ENCODE measurements around the gene PPP1R14D. TPM values are rescaled to one million over a fixed set of nuclear protein-coding genes. Genes with fewer than 3 reads are reported as not detected.

PPP1R14D gene
- total and polyA plus RNA-seq, 2 donors (not counting 3 experiments of a cell fraction or from before 2014, with no cell fraction given) = not detected

DNA sequence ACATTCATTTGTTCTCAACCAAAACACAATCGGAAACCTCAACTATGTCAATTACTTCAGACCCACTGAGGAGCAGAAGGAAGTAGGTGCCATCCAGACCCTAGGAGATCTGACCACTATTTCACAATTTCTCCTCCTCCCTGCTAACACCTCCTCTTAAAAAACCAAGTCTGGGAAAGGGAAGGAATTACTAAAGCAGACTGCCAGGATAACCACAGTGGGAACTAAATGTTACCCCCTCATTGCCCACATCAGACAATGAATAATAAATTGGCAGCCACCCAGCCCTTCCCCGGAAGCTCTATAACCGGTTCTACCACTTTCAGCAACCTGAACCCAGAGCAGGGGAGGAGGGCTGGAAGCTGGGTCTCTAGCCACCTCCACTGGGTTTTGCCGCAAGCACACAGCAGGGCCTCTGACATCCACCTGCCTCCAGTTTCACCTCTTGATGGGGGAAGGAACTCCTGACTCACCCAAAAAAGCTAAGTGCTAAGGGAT, 41.1 kb downstream of the PPP1R14D start:
- Histone ChIP-seq H4K20me1 (replicated peaks; ENCODE audit: control insufficient read depth, extremely low read depth, insufficient read depth, low read length) (no peaks in the 10 kb centered on the region), H3K4me1 (ENCODE audit: control insufficient read depth, extremely low read depth, insufficient read depth, low read length) (peaks cover 19% of the 10 kb centered on the region), H3K9ac (replicated peaks; ENCODE audit: extremely low read depth, insufficient read depth, low read length) (no peak overlapping the region), H2AFZ (ENCODE audit: low read depth, low read length) (no peak overlapping the region), H3K4me2 (ENCODE audit: insufficient read depth, low read length) (peak overlapping the region; percentile 70), H3K4me3 (replicated peaks in 1 of 3; ENCODE audit: insufficient read depth in 1 of 3, low read depth in 1 of 3, low read length in 3 of 3) (no peak overlapping the region), H3K9me1 (replicated peaks; ENCODE audit: control insufficient read depth, extremely low read depth, insufficient read depth, low read length) (no peaks in the 10 kb centered on the region), H3K36me3 (ENCODE audit: control insufficient read depth in 2 of 2, extremely low read depth in 1 of 2, insufficient read depth in 2 of 2, low read length in 2 of 2) (no peaks in the 10 kb centered on the region), H3K27me3 (ENCODE audit: control insufficient read depth in 2 of 2, insufficient read depth in 2 of 2, low read length in 2 of 2) (no peaks in the 10 kb centered on the region), H3K79me2 (ENCODE audit: control insufficient read depth, insufficient read depth, low read length) (peaks cover 19% of the 10 kb centered on the region), H3K27ac (ENCODE audit: insufficient read depth, low read depth, low read length) (peak overlapping the region; percentile 51), H3K9me3 (replicated peaks; ENCODE audit: control insufficient read depth, insufficient read depth, low read length) (no peaks in the 10 kb centered on the region)
- peak; percentile 70 for FAIRE-seq
- intact Hi-C loops (cut with micrococcal nuclease) (loop anchor here (2.0 to 5.0 kb wide), 3 partner anchors 19 to 105 kb away; partner anchors contain the start of genes C15orf62, RMDN3 and VPS18), dilution Hi-C loops (cut with MboI; ENCODE audit: extremely low pct_ligation_motif_present, low sequenced_read_pairs) (no loop called here)
- POLR2A ChIA-PET = no interaction called here
- no TSS peak for BruUV-seq (replicated peaks)
- peak; percentile 71 for DNase-seq (ENCODE audit: low read depth, low spot score)
- CTCF ChIA-PET = interaction anchor here (1.1 to 2.5 kb wide), 9 partner anchors 8 to 107 kb away, joined by 3 to 7 read pairs (median 4); partner anchors contain the start of genes GCHFR and VPS18
- TF ChIP-seq POLR2A (IDR thresholded peaks at IDR 0.05; ENCODE audit: low read depth, low read length) (no peak), FOS (IDR thresholded peaks at IDR 0.05; ENCODE audit: borderline replicate concordance, insufficient read depth, low read length) (no peak), MYC (IDR thresholded peaks at IDR 0.05; ENCODE audit: low read depth, low read length) (no peak), GATA2 (IDR thresholded peaks at IDR 0.05; ENCODE audit: insufficient read depth, insufficient read length, low read depth, low read length) (no peak), EZH2 (IDR thresholded peaks at IDR 0.05; ENCODE audit: borderline replicate concordance, low read depth, low read length, severe bottlenecking) (no peak), POLR2AphosphoS5 (IDR thresholded peaks at IDR 0.05; ENCODE audit: insufficient read depth, low read depth, low read length) (no peak), JUN (IDR thresholded peaks at IDR 0.05; ENCODE audit: borderline replicate concordance, insufficient read depth, insufficient read length, low read depth) (no peak)
- TF ChIP-seq, protein P1, sequence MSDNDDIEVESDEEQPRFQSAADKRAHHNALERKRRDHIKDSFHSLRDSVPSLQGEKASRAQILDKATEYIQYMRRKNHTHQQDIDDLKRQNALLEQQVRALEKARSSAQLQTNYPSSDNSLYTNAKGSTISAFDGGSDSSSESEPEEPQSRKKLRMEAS (IDR thresholded peaks at IDR 0.05; ENCODE audit: insufficient read depth, insufficient read length) = no peak
- TF ChIP-seq, protein P2, sequence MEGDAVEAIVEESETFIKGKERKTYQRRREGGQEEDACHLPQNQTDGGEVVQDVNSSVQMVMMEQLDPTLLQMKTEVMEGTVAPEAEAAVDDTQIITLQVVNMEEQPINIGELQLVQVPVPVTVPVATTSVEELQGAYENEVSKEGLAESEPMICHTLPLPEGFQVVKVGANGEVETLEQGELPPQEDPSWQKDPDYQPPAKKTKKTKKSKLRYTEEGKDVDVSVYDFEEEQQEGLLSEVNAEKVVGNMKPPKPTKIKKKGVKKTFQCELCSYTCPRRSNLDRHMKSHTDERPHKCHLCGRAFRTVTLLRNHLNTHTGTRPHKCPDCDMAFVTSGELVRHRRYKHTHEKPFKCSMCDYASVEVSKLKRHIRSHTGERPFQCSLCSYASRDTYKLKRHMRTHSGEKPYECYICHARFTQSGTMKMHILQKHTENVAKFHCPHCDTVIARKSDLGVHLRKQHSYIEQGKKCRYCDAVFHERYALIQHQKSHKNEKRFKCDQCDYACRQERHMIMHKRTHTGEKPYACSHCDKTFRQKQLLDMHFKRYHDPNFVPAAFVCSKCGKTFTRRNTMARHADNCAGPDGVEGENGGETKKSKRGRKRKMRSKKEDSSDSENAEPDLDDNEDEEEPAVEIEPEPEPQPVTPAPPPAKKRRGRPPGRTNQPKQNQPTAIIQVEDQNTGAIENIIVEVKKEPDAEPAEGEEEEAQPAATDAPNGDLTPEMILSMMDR (IDR thresholded peaks at IDR 0.05; ENCODE audit: extremely low read depth in 1 of 2, insufficient read depth in 1 of 2, low read depth in 1 of 2, low read length in 2 of 2) = no peak

All from endothelial cell of umbilical vein (primary cell).